MCF 10A (cell line): ENCODE results near the gene RFX2. TPM values are rescaled to one million over a fixed set of nuclear protein-coding genes. Genes with fewer than 3 reads are reported as not detected.

ENCODE experiments used
- BruUV-seq: library from RNA; stranded (reverse); fragments of 400-500 nt; replicated peaks from 2 replicates; lab custom pipeline; 2021; lab: Mats Ljungman, UMichigan
- CTCF ChIA-PET: fragments of 300-600 bp; sonication (Branson Sonifier 250); formaldehyde crosslinking; extraction: SDS; loops from one replicate; lab custom pipeline; 2021; ENCODE audit warnings: antibody characterized with exemption, inconsistent platforms; lab: Yijun Ruan, JAX
- POLR2A ChIA-PET: fragments of 300-600, 350-650 bp; sonication (Branson Sonifier 250); formaldehyde crosslinking; extraction: SDS; loops from one replicate; lab custom pipeline; 2020; ENCODE audit warnings: antibody characterized with exemption, inconsistent platforms; lab: Yijun Ruan, JAX
- DNase-seq: peaks from one replicate; pipeline ENCODE4 v3.0.0-alpha.2; 2018; ENCODE audit not compliant: unreplicated experiment
- H3K27ac Mint-ChIP-seq: one replicate; pipeline ENCODE4 v1.8.0; 2022; ENCODE audit warnings: mild to moderate bottlenecking, low read depth, mixed read lengths; ENCODE audit not compliant: unreplicated experiment
- H3K27me3 Mint-ChIP-seq: one replicate; pipeline ENCODE4 v1.8.0; 2022; ENCODE audit warnings: mixed read lengths; ENCODE audit not compliant: insufficient read depth, unreplicated experiment
- H3K36me3 Mint-ChIP-seq: one replicate; pipeline ENCODE4 v1.8.0; 2022; ENCODE audit warnings: mild to moderate bottlenecking, moderate library complexity, mixed read lengths; ENCODE audit not compliant: insufficient read depth, unreplicated experiment
- H3K4me1 Mint-ChIP-seq: one replicate; pipeline ENCODE4 v1.8.0; 2022; ENCODE audit warnings: mixed read lengths; ENCODE audit not compliant: insufficient read depth, unreplicated experiment
- H3K4me3 Mint-ChIP-seq: one replicate; pipeline ENCODE4 v1.8.0; 2022; ENCODE audit warnings: mild to moderate bottlenecking, moderate library complexity, mixed read lengths; ENCODE audit not compliant: unreplicated experiment
- H3K9me3 Mint-ChIP-seq: one replicate; pipeline ENCODE4 v1.8.0; 2022; ENCODE audit warnings: mixed read lengths; ENCODE audit not compliant: unreplicated experiment
- CTCF ChIP-seq: fragments of 200-600 bp; IDR thresholded peaks from one replicate; pipeline ENCODE4 v1.8.0; 2022; ENCODE audit warnings: antibody characterized with exemption, mild to moderate bottlenecking; ENCODE audit not compliant: unreplicated experiment
- intact Hi-C: fragments of 100-400 bp; cut with micrococcal nuclease; formaldehyde crosslinking; loops from 2 replicates; pipeline ENCODE4 v1.14.1; 2022
- total RNA-seq: library from RNA; stranded (reverse); gene quantifications from 2 replicates; pipeline ENCODE4 v1.2.3, GENCODE V29; 2022

Gene RFX2
- total RNA-seq, 1 experiment from 2014 or later: 9.9 TPM

GRCh38 chr19:6011794-6012193 lies 98.5 kb downstream of the RFX2 start:
- ChIA-PET CTCF (interaction anchor here (0.8 to 2.2 kb wide), 2 partner anchors 25 to 113 kb away, joined by 3 to 12 read pairs; no protein-coding TSS in a partner anchor), POLR2A (interaction anchor here (0.6 kb wide), 1 partner anchor 707 kb away, joined by 3 read pairs; no protein-coding TSS in a partner anchor)
- BruUV-seq: no TSS peak
- no peak for DNase-seq
- H3K4me3 Mint-ChIP-seq: no peak overlapping the region
- TF ChIP-seq CTCF: no peak
- H3K27me3 Mint-ChIP-seq: no peaks in the 10 kb centered on the region
- H3K27ac Mint-ChIP-seq: no peak overlapping the region
- no peaks in the 10 kb centered on the region for H3K4me1 Mint-ChIP-seq
- peaks cover 12% of the 10 kb centered on the region for H3K36me3 Mint-ChIP-seq
- H3K9me3 Mint-ChIP-seq: no peaks in the 10 kb centered on the region
- intact Hi-C loops: no loop called here

GRCh38 chr19:6011206-6011605 lies 99.1 kb downstream of the RFX2 start:
- intact Hi-C loops: no loop called here
- no peaks in the 10 kb centered on the region for H3K9me3 Mint-ChIP-seq

GRCh38 chr19:6010107-6010506 lies 100.2 kb downstream of the RFX2 start:
- no peaks in the 10 kb centered on the region for H3K4me1 Mint-ChIP-seq
- no TSS peak for BruUV-seq
- TF ChIP-seq CTCF: no peak
- no peak overlapping the region for H3K4me3 Mint-ChIP-seq
- H3K27me3 Mint-ChIP-seq: no peaks in the 10 kb centered on the region
- CTCF ChIA-PET: no interaction called here
- POLR2A ChIA-PET: no interaction called here
- intact Hi-C loops: no loop called here
- H3K9me3 Mint-ChIP-seq: no peaks in the 10 kb centered on the region
- H3K36me3 Mint-ChIP-seq: peaks cover 12% of the 10 kb centered on the region
- no peak overlapping the region for H3K27ac Mint-ChIP-seq
- DNase-seq: no peak

More at GRCh38 chr19:6011206-6011605, 99.1 kb downstream of the RFX2 start:
- no peaks in the 10 kb centered on the region for H3K4me1 Mint-ChIP-seq
- H3K36me3 Mint-ChIP-seq: peaks cover 12% of the 10 kb centered on the region
- H3K4me3 Mint-ChIP-seq: no peak overlapping the region
- BruUV-seq: no TSS peak
- TF ChIP-seq CTCF: no peak
- CTCF ChIA-PET: interaction anchor here (0.8 kb wide), 1 partner anchor 114 kb away, joined by 3 read pairs; no protein-coding TSS in a partner anchor
- POLR2A ChIA-PET: interaction anchor here (0.6 kb wide), 1 partner anchor 38 kb away, joined by 3 read pairs; no protein-coding TSS in a partner anchor
- DNase-seq: no peak
- no peak overlapping the region for H3K27ac Mint-ChIP-seq
- H3K27me3 Mint-ChIP-seq: no peaks in the 10 kb centered on the region

GRCh38 chr19:6007866-6008265 lies 102.4 kb downstream of the RFX2 start:
- BruUV-seq: no TSS peak
- no peaks in the 10 kb centered on the region for H3K27me3 Mint-ChIP-seq
- CTCF ChIA-PET: no interaction called here
- no peak overlapping the region for H3K4me3 Mint-ChIP-seq
- no peaks in the 10 kb centered on the region for H3K4me1 Mint-ChIP-seq
- H3K36me3 Mint-ChIP-seq: peaks cover 12% of the 10 kb centered on the region
- POLR2A ChIA-PET: no interaction called here
- TF ChIP-seq CTCF: no peak
- no peak for DNase-seq
- no peak overlapping the region for H3K27ac Mint-ChIP-seq
- intact Hi-C loops: no loop called here
- H3K9me3 Mint-ChIP-seq: no peaks in the 10 kb centered on the region
